Kidney (tissue), 14 donors: ENCODE data around the gene PHF21B. TPM values are rescaled to one million over a fixed set of nuclear protein-coding genes. Genes with fewer than 3 reads are reported as not detected.
"Not testable (repeated sequence)": the region's sequence is repeated elsewhere in the genome, so short reads cannot be mapped to it uniquely, and the experiment has no call there.

Experiments
- DNase-seq, 5 donors: peaks; one replicate each; pipeline ENCODE4 v3.0.0-alpha.2; 2013 to 2020
- FAIRE-seq: peaks from 2 replicates; lab custom pipeline; 2012; peaks lifted over from hg19 to GRCh38; lab: Jason Lieb, UNC
- H3K27ac ChIP-seq, 2 donors: one replicate each; pipeline ENCODE4 v1.7.0; 2013; ENCODE audit warnings: low read depth in 2 of 2, low read length in 2 of 2, inconsistent platforms in 1 of 2
- H3K27me3 ChIP-seq: one replicate; pipeline ENCODE4 v1.7.1; 2013; ENCODE audit warnings: low read length, inconsistent platforms; ENCODE audit not compliant: control insufficient read depth, insufficient read depth
- H3K36me3 ChIP-seq, 3 donors: one replicate each; pipeline versions ENCODE4 v1.7.0 to v1.7.1; 2013; ENCODE audit warnings: low read length in 3 of 3, control low read depth in 1 of 3, inconsistent platforms in 1 of 3; ENCODE audit not compliant: insufficient read depth in 3 of 3, control insufficient read depth in 2 of 3
- H3K4me1 ChIP-seq, 3 donors: one replicate each; pipeline versions ENCODE4 v1.7.0 to v1.7.1; 2013; ENCODE audit warnings: low read length in 3 of 3, inconsistent platforms in 1 of 3, low read depth in 1 of 3; ENCODE audit not compliant: control insufficient read depth in 2 of 3, insufficient read depth in 2 of 3
- H3K4me3 ChIP-seq, 3 donors: one replicate each; pipeline versions ENCODE4 v1.7.0 to v1.8.1; 2013; ENCODE audit warnings: low read length in 3 of 3, control low read depth in 1 of 3, inconsistent platforms in 1 of 3
- H3K9ac ChIP-seq, 3 donors: one replicate each; pipeline versions ENCODE4 v1.7.0 to v1.7.1; 2013; ENCODE audit warnings: low read length in 3 of 3, control low read depth in 1 of 3, inconsistent platforms in 1 of 3
- H3K9me3 ChIP-seq, 3 donors: one replicate each; pipeline versions ENCODE4 v1.7.0 to v1.7.1; 2013; ENCODE audit warnings: low read length in 3 of 3, control low read depth in 1 of 3, inconsistent platforms in 1 of 3; ENCODE audit not compliant: control insufficient read depth in 2 of 3, insufficient read depth in 1 of 3
- CTCF ChIP-seq: IDR thresholded peaks from 3 replicates; pipeline ENCODE4 v1.5.1; 2012; ENCODE audit warnings: mild to moderate bottlenecking, moderate library complexity, borderline replicate concordance; ENCODE audit not compliant: insufficient read depth; ENCODE audit errors: extremely low read depth
- intact Hi-C: fragments of 100-400 bp; cut with DNase I; formaldehyde crosslinking; loops from one replicate; pipeline ENCODE4 v1.11.1; 2022
- polyA plus RNA-seq: library from polyadenylated mRNA; stranded (reverse); fragments of 350-450 nt; fragmentation: Illumina TruSeq; extraction: RNeasy Lipid Tissue Mini Kit (QIAGEN cat#74804); gene quantifications from one replicate; pipeline ENCODE4 v1.2.3, GENCODE V29; 2014; ENCODE audit warnings: low read depth, low replicate concordance; ENCODE audit not compliant: insufficient read depth
- total RNA-seq: library from RNA; stranded (reverse); fragmentation: NEBNext Ultra II Directional; extraction: Animal tissue kit (Norgen Biotek cat#: 25700); gene quantifications from one replicate; pipeline ENCODE4 v1.2.1, GENCODE V29; 2021
- donor health status: control.
- donor health status: control.
- donor health status: control.
- donor health status: control.
- donor health status: control.
- donor health status: DM: yes; HTN: yes; CAD: no.
- donor health status: Normal renal cell carcinoma (clear cell type).

The PHF21B gene
- total and polyA plus RNA-seq, 2 donors from 2014 or later = 1.1 to 2.8 TPM

DNA sequence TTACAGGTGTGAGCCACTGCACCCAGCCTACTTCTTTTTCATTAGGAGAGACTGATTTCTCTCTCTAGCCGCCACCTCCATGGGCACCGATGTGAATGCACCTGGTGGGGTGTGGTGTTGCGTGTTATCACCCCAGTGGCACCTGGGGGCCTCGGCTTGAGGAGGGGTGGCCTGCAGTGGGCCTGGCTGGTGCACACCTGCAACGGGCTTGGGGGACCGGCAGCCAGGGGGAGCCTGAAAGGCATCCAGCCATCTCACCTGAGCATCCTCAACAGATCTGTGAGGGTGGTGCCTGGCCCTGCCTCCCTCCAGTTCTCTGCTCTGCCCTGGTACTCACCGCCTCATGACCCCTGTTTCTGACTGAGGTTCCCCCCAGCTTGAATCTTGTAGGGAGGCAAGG, 148.6 kb downstream of the PHF21B start:
- Histone ChIP-seq H3K9me3 (no peaks in the 10 kb centered on the region), H3K4me3 (no peak overlapping the region), H3K27me3 (no peaks in the 10 kb centered on the region), H3K27ac (no peak overlapping the region), H3K36me3 (peaks cover 0 to 2% (median 0%) of the 10 kb centered on the region in 3 donors), H3K4me1 (no peaks in the 10 kb centered on the region), H3K9ac (no peak overlapping the region)
- no peak for TF ChIP-seq CTCF
- DNase-seq (peak in 1 of 5 donors; percentile 72), FAIRE-seq (no peak)
- intact Hi-C loops = no loop called here

DNA sequence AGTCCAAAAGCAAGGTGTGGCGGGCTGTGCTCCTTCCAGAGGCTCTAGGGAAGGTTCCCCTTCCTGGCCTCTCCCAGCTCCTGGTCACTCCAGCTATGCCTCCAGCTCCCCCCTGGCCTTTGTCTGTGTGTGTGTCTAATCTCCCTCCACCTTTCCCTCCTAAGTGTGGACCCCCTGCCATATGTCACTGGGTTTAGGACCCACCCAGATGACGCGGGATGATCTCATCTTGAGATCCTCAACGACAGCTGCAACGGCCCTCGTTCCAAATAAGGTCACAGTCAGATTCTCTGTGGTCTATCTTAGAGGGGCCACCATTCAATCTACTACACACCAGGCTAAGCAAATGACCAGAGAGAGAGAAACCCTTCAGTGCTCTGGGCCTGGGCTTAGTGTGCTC, 149.5 kb downstream of the PHF21B start:
- no peak overlapping the region for H3K27ac ChIP-seq
- H3K4me3 ChIP-seq = no peak overlapping the region
- FAIRE-seq = no peak
- H3K4me1 ChIP-seq = no peaks in the 10 kb centered on the region
- no peaks in the 10 kb centered on the region for H3K9me3 ChIP-seq
- peaks cover 0 to 2% (median 0%) of the 10 kb centered on the region in 3 donors for H3K36me3 ChIP-seq
- intact Hi-C loops = no loop called here
- DNase-seq = peak in 1 of 5 donors; percentile 39
- TF ChIP-seq CTCF = no peak
- no peak overlapping the region for H3K9ac ChIP-seq
- no peaks in the 10 kb centered on the region for H3K27me3 ChIP-seq

- FAIRE-seq (no peak), DNase-seq (peak in 1 of 5 donors; percentile 52)
- no peak overlapping the region for H3K9ac ChIP-seq
- H3K9me3 ChIP-seq = no peaks in the 10 kb centered on the region
- peaks cover 0 to 2% (median 0%) of the 10 kb centered on the region in 3 donors for H3K36me3 ChIP-seq
- H3K4me1 ChIP-seq = no peaks in the 10 kb centered on the region
- no peaks in the 10 kb centered on the region for H3K27me3 ChIP-seq
- intact Hi-C loops = no loop called here
- no peak for TF ChIP-seq CTCF
- H3K4me3 ChIP-seq = no peak overlapping the region
- H3K27ac ChIP-seq = no peak overlapping the region
These were observed 150.2 kb downstream of the PHF21B start for GRCh38 chr22:44859641-44860040.

DNA sequence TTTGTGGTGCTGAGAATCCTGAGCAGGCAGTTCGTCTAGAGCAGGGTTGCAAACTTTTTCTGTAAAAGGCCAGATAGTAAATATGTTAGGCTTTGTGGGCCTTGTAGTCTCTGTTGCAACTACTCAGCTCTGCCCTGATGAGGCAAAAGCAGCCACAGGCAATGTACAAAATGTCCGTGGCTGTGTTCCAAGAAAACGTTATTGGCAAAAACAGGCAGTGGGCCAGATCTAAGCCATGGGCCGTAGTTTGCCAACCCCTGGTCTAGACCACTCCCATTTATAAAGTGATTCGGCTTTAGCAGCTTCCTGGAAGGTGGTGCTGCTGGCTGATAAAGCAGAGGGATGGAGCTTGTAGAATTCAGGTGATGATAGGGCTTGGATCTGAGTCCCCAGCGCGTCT, 151.0 kb downstream of the PHF21B start:
- H3K27ac ChIP-seq, H3K9ac ChIP-seq, H3K4me3 ChIP-seq, FAIRE-seq, H3K27me3 ChIP-seq, intact Hi-C loops, H3K36me3 ChIP-seq, H3K9me3 ChIP-seq, H3K4me1 ChIP-seq: not testable (repeated sequence)
- DNase-seq = peak in 1 of 5 donors; percentile 14
